Measurements from ENCODE around the gene KDM2B.

Gene KDM2B

GRCh38 chr12:121432740-121433480, 147.9 kb downstream of the KDM2B start:
- no peak for DNase-seq (ENCODE audit: low read depth, low spot score)

- no peak for DNase-seq (ENCODE audit: low read depth, low spot score)
These were observed 149.9 kb downstream of the KDM2B start for GRCh38 chr12:121430833-121431415.

- no peak for DNase-seq (ENCODE audit: low read depth, low spot score)
These were observed 151.9 kb downstream of the KDM2B start for GRCh38 chr12:121428883-121429282.

- no peak for DNase-seq (ENCODE audit: low read depth, low spot score)
These were observed 153.2 kb downstream of the KDM2B start for GRCh38 chr12:121427556-121428050.

GRCh38 chr12:121424624-121424975, 156.2 kb downstream of the KDM2B start:
- DNase-seq (ENCODE audit: low read depth, low spot score), result no peak

- no peak for DNase-seq (ENCODE audit: low read depth, low spot score)
These were observed 156.9 kb downstream of the KDM2B start for GRCh38 chr12:121423682-121424623.

GRCh38 chr12:121423253-121423652, 157.6 kb downstream of the KDM2B start:
- no peak for DNase-seq (ENCODE audit: low read depth, low spot score)

- DNase-seq (ENCODE audit: low read depth, low spot score), result no peak
These were observed 160.7 kb downstream of the KDM2B start for GRCh38 chr12:121420109-121420508.

- no peak for DNase-seq (ENCODE audit: low read depth, low spot score)
These were observed 163.0 kb downstream of the KDM2B start for GRCh38 chr12:121417847-121418246.

GRCh38 chr12:121413917-121414316, 166.9 kb downstream of the KDM2B start:
- DNase-seq (ENCODE audit: low read depth, low spot score), result no peak

GRCh38 chr12:121405211-121405610, 175.6 kb downstream of the KDM2B start:
- no peak for DNase-seq (ENCODE audit: low read depth, low spot score)

- peak; percentile 18 for DNase-seq (ENCODE audit: low read depth, low spot score)
These were observed 176.1 kb downstream of the KDM2B start for GRCh38 chr12:121404734-121405133.

- no peak for DNase-seq (ENCODE audit: low read depth, low spot score)
These were observed 177.1 kb downstream of the KDM2B start for GRCh38 chr12:121403721-121404120.

- DNase-seq (ENCODE audit: low read depth, low spot score), result peak; percentile 65
These were observed 180.3 kb downstream of the KDM2B start for GRCh38 chr12:121400332-121401139.

- DNase-seq (ENCODE audit: low read depth, low spot score), result peak; percentile 100
These were observed 181.2 kb downstream of the KDM2B start, which contains the start of gene RNF34 for GRCh38 chr12:121399391-121400331. Gene RNF34, plus strand, starts transcription at chr12:121400118. Its CDS starts 95 bp downstream, at chr12:121400213.

- no peak for DNase-seq (ENCODE audit: low read depth, low spot score)
These were observed 182.5 kb downstream of the KDM2B start for GRCh38 chr12:121398355-121398754.

- DNase-seq (ENCODE audit: low read depth, low spot score), result no peak
These were observed 183.3 kb downstream of the KDM2B start for GRCh38 chr12:121397521-121397920.

- DNase-seq (ENCODE audit: low read depth, low spot score), result no peak
These were observed 188.5 kb downstream of the KDM2B start for GRCh38 chr12:121392325-121392716.

- DNase-seq (ENCODE audit: low read depth, low spot score), result no peak
These were observed 189.1 kb downstream of the KDM2B start for GRCh38 chr12:121391619-121392324.

Measured in astrocyte of the hippocampus (primary cell).